Measurements from ENCODE around the gene DUSP22.
A peak's percentile ranks its signal among the peaks of the same experiment; 100 is the strongest.
"Not testable (repeated sequence)": the region's sequence is repeated elsewhere in the genome, so short reads cannot be mapped to it uniquely, and the experiment has no call there.

DUSP22 gene, protein sequence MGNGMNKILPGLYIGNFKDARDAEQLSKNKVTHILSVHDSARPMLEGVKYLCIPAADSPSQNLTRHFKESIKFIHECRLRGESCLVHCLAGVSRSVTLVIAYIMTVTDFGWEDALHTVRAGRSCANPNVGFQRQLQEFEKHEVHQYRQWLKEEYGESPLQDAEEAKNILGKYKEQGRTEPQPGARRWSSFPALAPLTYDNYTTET

DNA sequence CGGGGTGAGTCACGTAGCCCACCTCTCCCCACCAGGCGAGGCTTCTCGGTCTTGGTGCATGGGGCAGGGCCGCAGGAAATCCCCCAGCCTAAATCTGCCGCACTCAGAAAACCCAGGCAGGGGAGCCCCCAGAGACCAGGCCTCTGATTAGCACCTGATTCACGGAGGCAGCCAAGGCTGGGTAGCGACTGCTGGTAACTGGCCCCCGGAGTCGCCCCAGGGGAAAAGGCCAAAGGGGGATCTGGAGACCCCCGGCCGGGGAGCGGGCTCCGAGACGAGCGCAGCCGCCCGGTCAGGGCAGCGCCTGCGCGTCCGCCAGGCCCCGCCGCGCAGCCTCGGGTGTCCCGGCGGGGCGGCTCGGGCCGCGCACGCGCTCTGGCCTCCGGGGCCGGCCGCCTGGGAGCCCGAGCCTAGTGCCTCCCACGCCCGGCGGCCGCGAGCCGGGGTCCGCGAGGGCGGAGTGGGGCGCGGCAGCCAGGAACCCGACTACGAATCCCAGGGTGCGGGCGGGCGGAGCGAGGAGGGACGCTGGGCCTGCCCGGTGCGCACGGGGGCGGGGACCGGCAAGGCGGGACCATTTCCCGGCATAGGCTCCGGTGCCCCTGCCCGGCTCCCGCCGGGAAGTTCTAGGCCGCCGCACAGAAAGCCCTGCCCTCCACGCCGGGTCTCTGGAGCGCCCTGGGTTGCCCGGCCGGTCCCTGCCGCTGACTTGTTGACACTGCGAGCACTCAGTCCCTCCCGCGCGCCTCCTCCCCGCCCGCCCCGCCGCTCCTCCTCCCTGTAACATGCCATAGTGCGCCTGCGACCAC is at the start of gene DUSP22:
Gene DUSP22 (plus strand): TSS at position 791 of the 809 bp plus-strand sequence. CDS start 53 bp downstream, outside the sequence.
- peak; percentile 86 for DNase-seq (ENCODE audit: low read depth)

GRCh38 chr6:246352-246751 is 45.9 kb upstream of the DUSP22 start:
- DNase-seq (ENCODE audit: low read depth), result no peak

DNA sequence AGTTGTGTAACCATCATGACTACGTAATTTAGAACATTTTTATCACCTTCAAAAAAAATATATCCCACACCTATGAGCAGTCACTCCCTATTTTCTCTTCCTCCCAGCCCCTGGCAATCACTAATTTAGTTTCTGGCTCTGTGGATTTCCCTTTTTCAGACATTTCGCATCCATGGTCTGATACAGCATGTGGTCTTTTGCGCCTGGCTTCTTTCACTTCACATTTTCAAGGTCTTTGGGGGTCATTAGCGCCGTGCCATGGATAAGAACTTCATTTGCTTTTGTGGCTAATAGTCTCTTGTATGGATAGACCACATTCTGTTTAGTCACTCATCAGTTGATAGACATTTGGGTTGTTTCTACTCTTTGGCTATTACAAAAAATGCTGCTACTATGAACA is 44.9 kb upstream of the DUSP22 start:
- DNase-seq (ENCODE audit: low read depth), result no peak

DNA sequence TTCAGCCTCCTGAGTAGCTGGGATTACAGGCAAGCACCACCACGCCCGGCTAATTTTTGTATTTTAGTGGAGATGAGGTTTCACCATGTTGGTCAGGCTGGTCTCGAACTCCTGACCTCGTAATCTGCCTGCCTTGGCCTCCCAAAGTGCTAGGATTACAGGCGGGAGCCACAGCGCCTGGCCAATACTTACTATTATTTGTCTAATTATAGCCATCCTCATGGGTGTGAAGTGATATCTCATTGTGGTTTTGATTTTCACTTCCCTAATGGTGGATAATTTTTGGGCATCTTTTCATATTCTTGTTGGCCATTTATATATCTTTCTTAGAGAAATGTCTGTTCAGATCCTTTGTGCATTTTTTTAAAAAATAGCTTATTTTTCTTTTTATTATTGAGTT is 44.2 kb upstream of the DUSP22 start:
- DNase-seq (ENCODE audit: low read depth), result not testable (repeated sequence)

GRCh38 chr6:250676-251075 is 41.6 kb upstream of the DUSP22 start:
- no peak for DNase-seq (ENCODE audit: low read depth)

DNA sequence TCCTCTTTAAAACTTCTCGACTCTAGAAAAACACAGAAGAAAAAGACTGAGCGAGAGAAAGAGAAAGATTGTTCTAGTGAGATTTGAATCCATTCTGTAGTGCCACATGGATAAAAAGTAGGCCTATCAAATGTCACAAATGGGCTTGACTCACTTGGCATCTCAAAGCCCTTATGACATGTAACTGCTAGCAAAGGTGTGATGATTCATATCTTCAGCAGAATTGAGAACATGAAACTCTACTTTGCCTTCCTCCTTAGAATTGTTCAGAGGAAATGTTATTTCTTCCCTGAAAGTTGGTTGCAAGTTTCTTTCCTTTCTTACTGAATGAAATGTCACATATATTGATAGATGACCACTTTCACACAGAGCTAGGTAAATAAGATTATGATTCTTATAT is 40.4 kb upstream of the DUSP22 start:
- no peak for DNase-seq (ENCODE audit: low read depth)

GRCh38 chr6:252775-253535 is 39.3 kb upstream of the DUSP22 start:
- DNase-seq (ENCODE audit: low read depth), result no peak

GRCh38 chr6:254016-254415 is 38.3 kb upstream of the DUSP22 start:
- DNase-seq (ENCODE audit: low read depth), result no peak

DNA sequence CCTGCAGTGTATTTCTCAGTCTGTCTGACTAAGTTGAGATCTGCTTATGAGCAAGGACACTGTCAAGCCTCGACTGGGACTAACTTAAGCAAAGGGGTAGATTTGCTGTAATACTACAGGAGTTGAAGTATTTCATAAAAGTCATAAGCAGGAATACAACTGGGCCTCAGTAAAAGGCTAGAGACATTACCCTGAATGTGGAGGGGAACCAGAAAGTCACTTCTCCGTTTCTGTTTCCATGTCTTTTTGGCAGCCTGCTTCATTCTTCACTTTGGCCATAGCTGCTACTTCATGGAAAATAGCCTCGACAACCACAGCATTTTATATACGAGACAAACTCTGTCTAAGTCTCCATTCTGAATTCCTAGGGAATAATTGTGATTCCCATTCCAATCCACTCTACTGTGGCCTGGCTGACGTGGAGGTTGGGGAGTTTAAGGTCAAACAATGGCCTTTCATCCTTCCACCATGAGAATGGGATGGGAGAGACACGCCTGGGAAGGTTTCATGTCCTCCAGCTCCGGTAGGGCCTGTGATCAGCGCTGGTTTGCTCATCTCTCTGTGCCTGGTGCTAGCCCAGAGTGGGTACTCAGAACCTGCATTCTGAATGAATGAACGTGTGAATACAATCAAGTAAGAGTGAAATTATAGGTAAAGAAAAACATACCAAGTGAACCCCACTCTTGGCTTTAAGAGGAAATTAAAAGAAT is 37.1 kb upstream of the DUSP22 start:
- no peak for DNase-seq (ENCODE audit: low read depth)

DNA sequence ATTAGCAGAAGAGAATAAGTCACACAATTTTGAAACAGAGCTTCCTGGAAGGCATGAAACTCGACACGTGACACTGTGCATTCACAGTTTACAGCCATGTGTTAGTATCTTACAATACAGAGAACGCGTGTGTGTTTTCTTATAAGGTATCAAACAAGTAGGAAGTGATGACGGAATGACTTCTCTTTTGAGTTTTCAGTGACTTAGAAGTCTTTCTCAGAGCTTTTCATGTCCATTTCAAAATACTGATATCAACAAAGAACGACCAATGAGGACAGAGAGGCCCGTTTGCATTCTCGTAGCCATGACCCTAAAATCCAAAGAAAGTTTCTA is 36.6 kb upstream of the DUSP22 start:
- no peak for DNase-seq (ENCODE audit: low read depth)

DNA sequence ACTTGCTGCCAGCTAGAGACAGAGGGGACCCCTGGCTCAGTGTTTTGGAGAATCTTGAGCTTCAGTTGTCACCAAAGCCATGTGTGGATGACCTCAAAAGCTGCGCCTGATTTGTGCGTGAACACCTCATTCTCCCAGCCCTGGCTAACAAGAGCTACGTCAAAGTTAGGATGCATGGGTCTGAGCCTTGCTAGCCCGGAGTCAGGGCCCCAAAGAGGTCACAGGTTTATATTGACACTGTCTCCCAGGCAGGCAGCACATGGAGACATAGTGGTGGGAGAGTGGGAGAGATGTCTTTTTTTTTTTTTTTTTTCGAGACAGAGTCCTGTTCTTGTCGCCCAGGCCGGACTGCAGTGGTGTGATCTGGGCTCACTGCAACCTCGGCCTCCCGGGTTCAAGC is 36.1 kb upstream of the DUSP22 start:
- no peak for DNase-seq (ENCODE audit: low read depth)

DNA sequence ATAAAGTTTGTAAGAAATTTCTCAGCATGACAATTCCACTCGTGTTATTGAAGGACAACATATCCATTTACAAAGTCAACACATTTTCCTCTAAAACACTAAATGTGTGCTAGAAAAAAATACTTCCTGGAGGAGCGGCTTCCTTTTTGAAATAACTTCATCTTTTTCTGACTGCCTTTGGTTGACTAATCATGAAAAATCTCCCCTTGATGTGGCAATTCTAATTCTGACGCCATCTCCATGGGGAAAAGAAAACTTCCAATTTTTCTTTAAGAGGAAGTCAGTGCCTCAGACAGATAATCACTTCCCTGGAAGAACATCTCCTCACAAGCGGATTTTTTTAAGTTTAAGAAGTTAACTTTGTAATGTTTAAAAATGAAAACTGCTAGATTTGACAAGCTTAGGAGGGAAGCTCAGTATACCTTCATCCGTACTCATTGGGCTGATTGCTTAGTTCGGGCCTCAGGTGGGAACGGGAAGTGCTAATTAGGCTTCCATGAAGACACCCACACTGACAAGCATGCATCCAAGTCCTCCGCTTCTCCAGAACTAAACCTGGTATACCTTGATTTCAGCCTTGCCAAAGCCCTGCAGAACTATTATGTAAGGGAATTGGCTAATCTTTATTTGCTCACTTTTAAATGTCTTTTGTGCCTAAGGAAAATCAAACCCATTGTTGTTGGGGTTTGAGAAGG is 35.1 kb upstream of the DUSP22 start:
- DNase-seq (ENCODE audit: low read depth), result no peak

- DNase-seq (ENCODE audit: low read depth), result no peak
Measured at GRCh38 chr6:257774-258173, 34.5 kb upstream of the DUSP22 start.

- no peak for DNase-seq (ENCODE audit: low read depth)
Measured at GRCh38 chr6:259316-259715, 33.0 kb upstream of the DUSP22 start.

DNA sequence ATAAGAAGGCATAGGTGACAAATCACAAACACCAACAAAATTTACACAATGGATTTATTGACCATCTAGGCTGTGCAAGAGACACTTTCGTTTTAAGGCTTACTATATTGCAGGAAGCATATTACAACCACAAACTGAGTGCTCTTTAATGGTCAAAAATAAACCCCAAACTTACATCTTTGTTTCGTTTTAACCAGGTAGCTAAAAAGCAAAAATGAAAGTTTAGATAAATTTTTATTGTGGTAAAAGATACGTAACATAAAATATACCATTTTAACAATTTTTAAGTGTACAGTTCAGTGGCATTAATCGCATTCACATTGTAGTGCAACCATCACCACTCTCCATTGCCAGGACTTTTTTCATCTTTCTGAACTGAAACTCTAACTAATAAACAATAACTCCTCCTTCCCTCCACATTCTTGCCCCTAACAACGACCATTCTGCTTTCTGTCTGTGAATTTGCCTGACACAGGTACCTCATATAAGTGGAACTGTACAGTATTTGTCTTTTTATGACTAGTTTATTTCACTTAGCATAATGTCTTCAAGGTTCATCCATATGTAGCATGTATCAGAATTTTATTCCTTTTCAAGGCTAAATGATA is 32.3 kb upstream of the DUSP22 start:
- no peak for DNase-seq (ENCODE audit: low read depth)

GRCh38 chr6:264626-265025 is 27.7 kb upstream of the DUSP22 start:
- no peak for DNase-seq (ENCODE audit: low read depth)

- DNase-seq (ENCODE audit: low read depth), result no peak
Measured at GRCh38 chr6:268394-268935, 23.8 kb upstream of the DUSP22 start.

DNA sequence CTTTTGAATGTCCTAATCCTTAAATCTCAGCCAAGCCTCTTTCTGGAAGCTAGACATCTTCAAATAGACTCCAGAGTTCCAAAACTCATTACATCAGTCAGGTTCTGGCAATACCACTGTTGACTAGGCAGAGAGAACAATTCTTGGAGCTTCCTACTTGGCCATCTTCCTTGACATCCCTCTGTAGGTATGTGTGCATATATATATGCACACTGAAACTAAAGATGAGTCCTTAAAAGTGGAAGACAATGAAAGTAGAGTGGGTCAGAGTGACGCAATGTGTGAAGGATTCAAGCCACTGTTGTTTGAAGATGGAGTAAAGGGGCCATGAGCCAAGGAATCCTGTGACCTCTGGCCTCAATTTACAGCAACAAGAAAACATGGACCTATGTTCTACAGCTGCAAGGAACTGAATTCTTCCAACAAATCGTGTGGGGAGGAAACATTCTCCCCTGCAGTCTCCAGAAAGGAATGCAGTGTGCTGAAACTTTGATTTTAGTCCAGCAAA is 18.7 kb upstream of the DUSP22 start:
- no peak for DNase-seq (ENCODE audit: low read depth)

GRCh38 chr6:277746-278145 is 14.5 kb upstream of the DUSP22 start:
- DNase-seq (ENCODE audit: low read depth), result no peak

GRCh38 chr6:278494-278893 is 13.8 kb upstream of the DUSP22 start:
- no peak for DNase-seq (ENCODE audit: low read depth)
